ENCODE measurements around the gene TNRC6B. TPM values are rescaled to one million over a fixed set of nuclear protein-coding genes. Genes with fewer than 3 reads are reported as not detected.
"Not testable (repeated sequence)": the region's sequence is repeated elsewhere in the genome, so short reads cannot be mapped to it uniquely, and the experiment has no call there.

The TNRC6B gene
- total RNA-seq, 4 donors from 2014 or later, result 41.8 to 50.9 (median 47.8) TPM

- Histone ChIP-seq H3K27ac (no peak overlapping the region), H3K4me3 (no peak overlapping the region), H3K9me3 (no peaks in the 10 kb centered on the region), H3K36me3 (peaks cover 0 to 3% (median 0%) of the 10 kb centered on the region in 3 donors), H3K4me1 (peaks cover 0 to 19% (median 5%) of the 10 kb centered on the region in 4 donors), H3K27me3 (no peaks in the 10 kb centered on the region)
- DNase-seq (ENCODE audit: low spot score in 2 of 2), result no peak
- TF ChIP-seq POLR2A (IDR thresholded peaks at IDR 0.05), result no peak
- no peak for TF ChIP-seq CTCF (IDR thresholded peaks at IDR 0.05)
- TF ChIP-seq EP300 (IDR thresholded peaks at IDR 0.05), result no peak
- WGBS, 2 donors, result 70 to 77% methylated on average over 5 of the region's 5 CpGs
Measured at GRCh38 chr22:40376149-40376548, 198.4 kb downstream of the TNRC6B start.

- Histone ChIP-seq H3K36me3 (peaks cover 0 to 4% (median 0%) of the 10 kb centered on the region in 3 donors), H3K4me3 (no peak overlapping the region), H3K4me1 (peaks cover 0 to 5% (median 3%) of the 10 kb centered on the region in 4 donors), H3K27me3 (no peaks in the 10 kb centered on the region), H3K27ac (no peak overlapping the region), H3K9me3 (no peaks in the 10 kb centered on the region)
- 91 to 98% methylated on average over 2 of the region's 2 CpGs for WGBS, 2 donors
- TF ChIP-seq CTCF (IDR thresholded peaks at IDR 0.05) (no peak), POLR2A (IDR thresholded peaks at IDR 0.05) (no peak), EP300 (IDR thresholded peaks at IDR 0.05) (no peak)
- DNase-seq (ENCODE audit: low spot score in 2 of 2), result no peak
Measured at GRCh38 chr22:40377931-40378330, 200.2 kb downstream of the TNRC6B start.

GRCh38 chr22:40378448-40378847 lies 200.7 kb downstream of the TNRC6B start:
- not testable (repeated sequence) for H3K4me1 ChIP-seq; DNase-seq (ENCODE audit: low spot score in 2 of 2); H3K4me3 ChIP-seq; H3K27me3 ChIP-seq; H3K36me3 ChIP-seq; H3K27ac ChIP-seq; H3K9me3 ChIP-seq
- 86 to 89% methylated on average over 11 of the region's 11 CpGs for WGBS, 2 donors

- Histone ChIP-seq H3K36me3 (peaks cover 0 to 4% (median 0%) of the 10 kb centered on the region in 3 donors), H3K4me3 (no peak overlapping the region), H3K27me3 (no peaks in the 10 kb centered on the region), H3K9me3 (no peaks in the 10 kb centered on the region), H3K27ac (no peak overlapping the region), H3K4me1 (peaks cover 0 to 7% (median 0%) of the 10 kb centered on the region in 4 donors)
- DNase-seq (ENCODE audit: low spot score in 2 of 2), result no peak
- TF ChIP-seq EP300 (IDR thresholded peaks at IDR 0.05), result no peak
- TF ChIP-seq POLR2A (IDR thresholded peaks at IDR 0.05), result no peak
- no peak for TF ChIP-seq CTCF (IDR thresholded peaks at IDR 0.05)
- 96 to 97% methylated on average over 3 of the region's 3 CpGs for WGBS, 2 donors
Measured at GRCh38 chr22:40381461-40381860, 203.7 kb downstream of the TNRC6B start.

- Histone ChIP-seq H3K4me1 (peaks cover 0 to 5% (median 0%) of the 10 kb centered on the region in 4 donors), H3K36me3 (peaks cover 0 to 4% (median 0%) of the 10 kb centered on the region in 3 donors), H3K9me3 (no peaks in the 10 kb centered on the region), H3K4me3 (no peak overlapping the region), H3K27me3 (no peaks in the 10 kb centered on the region), H3K27ac (no peak overlapping the region)
- no peak for DNase-seq (ENCODE audit: low spot score in 2 of 2)
- 75 to 80% methylated on average over 3 of the region's 3 CpGs for WGBS, 2 donors
- TF ChIP-seq POLR2A (IDR thresholded peaks at IDR 0.05), result no peak
- no peak for TF ChIP-seq CTCF (IDR thresholded peaks at IDR 0.05)
- no peak for TF ChIP-seq EP300 (IDR thresholded peaks at IDR 0.05)
Measured at GRCh38 chr22:40383905-40384304, 206.2 kb downstream of the TNRC6B start.

Measured in tibial nerve (tissue), 4 donors.